ENCODE data around the gene AGMAT. TPM values are rescaled to one million over a fixed set of nuclear protein-coding genes. Genes with fewer than 3 reads are reported as not detected.

The AGMAT gene
- total and polyA plus RNA-seq, 2 donors (not counting 1 experiment from before 2014, with no cell fraction given): 3.5 to 3.7 TPM

DNA sequence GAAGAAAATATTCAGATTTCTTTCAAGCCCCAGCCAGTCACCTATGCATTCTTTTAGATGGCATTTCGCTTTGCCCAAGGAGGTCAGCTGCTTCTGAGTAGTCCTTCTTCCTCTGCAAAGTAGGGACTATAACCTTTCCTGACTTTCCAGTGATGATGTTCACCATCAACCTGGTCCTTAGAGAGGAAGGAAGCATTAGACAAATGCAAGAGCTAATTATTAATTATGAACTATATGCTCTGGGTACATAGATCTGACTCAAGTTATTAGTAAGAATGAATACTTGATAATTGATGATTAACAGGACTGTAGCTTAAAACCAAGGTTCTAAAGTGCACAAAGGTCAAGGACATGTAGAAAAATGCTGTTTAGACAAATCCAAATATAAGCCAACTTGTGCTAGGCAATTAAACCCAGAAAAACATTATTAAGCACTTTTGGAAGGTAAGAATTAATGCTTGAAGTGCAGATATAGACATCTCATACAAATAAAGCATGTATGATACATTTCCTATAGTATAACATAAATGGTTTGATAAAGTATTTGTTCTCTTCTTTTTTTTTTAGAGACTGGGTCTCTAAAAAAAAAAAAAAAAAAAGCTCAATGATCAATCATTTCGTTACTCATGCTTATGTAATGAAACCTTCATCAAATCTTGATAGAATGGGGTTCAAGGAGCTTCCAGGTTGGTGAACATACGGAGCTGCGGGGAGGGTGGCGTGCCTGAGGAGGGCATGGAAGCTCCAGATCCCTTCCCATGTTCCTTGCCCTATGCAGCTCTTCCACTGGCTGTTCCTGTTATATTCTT, 11.2 kb upstream of the AGMAT start:
- intact Hi-C loops (cut with micrococcal nuclease): no loop called here
- no peaks in the 10 kb centered on the region for H3K9me3 Mint-ChIP-seq (ENCODE audit: insufficient read depth)
- Histone ChIP-seq H3K4me3 (ENCODE audit: control extremely low read depth in 1 of 5, extremely low read depth in 1 of 5, insufficient read depth in 1 of 5, low read depth in 2 of 5, low read length in 4 of 5) (no peak overlapping the region), H3K9me3 (ENCODE audit: control extremely low read depth in 1 of 3, control insufficient read depth in 2 of 3, insufficient read depth in 1 of 3, low read length in 2 of 3) (no peaks in the 10 kb centered on the region), H3K4me2 (replicated peaks; ENCODE audit: low read depth, low read length, poor library complexity, severe bottlenecking) (no peak overlapping the region), H2AFZ (ENCODE audit: insufficient read depth, low read depth, low read length, poor library complexity, severe bottlenecking) (no peak overlapping the region), H3K4me1 (ENCODE audit: control insufficient read depth in 2 of 2, insufficient read depth in 2 of 2, low read length in 2 of 2) (no peaks in the 10 kb centered on the region), H3K27me3 (replicated peaks in 1 of 4; ENCODE audit: control extremely low read depth in 1 of 4, control insufficient read depth in 3 of 4, insufficient read depth in 4 of 4, low read length in 3 of 4) (no peaks in the 10 kb centered on the region), H3K36me3 (replicated peaks in 1 of 2; ENCODE audit: control extremely low read depth in 1 of 2, control insufficient read depth in 1 of 2, extremely low read depth in 1 of 2, insufficient read depth in 2 of 2, low read length in 1 of 2) (peaks cover 0 to 4% of the 10 kb centered on the region in 2 experiments), H3K27ac (ENCODE audit: low read length in 2 of 2) (no peak overlapping the region), H3K9ac (ENCODE audit: low read length) (no peak overlapping the region), H3K79me2 (ENCODE audit: control insufficient read depth, insufficient read depth, low read length) (no peaks in the 10 kb centered on the region), H4K20me1 (ENCODE audit: control insufficient read depth, insufficient read depth, low read length, poor library complexity, severe bottlenecking) (no peaks in the 10 kb centered on the region)
- no peak for TF ChIP-seq EZH2 (IDR thresholded peaks at IDR 0.05; ENCODE audit: borderline replicate concordance, insufficient read depth, low read depth, low read length, poor library complexity, severe bottlenecking)
- TF ChIP-seq, protein P1, sequence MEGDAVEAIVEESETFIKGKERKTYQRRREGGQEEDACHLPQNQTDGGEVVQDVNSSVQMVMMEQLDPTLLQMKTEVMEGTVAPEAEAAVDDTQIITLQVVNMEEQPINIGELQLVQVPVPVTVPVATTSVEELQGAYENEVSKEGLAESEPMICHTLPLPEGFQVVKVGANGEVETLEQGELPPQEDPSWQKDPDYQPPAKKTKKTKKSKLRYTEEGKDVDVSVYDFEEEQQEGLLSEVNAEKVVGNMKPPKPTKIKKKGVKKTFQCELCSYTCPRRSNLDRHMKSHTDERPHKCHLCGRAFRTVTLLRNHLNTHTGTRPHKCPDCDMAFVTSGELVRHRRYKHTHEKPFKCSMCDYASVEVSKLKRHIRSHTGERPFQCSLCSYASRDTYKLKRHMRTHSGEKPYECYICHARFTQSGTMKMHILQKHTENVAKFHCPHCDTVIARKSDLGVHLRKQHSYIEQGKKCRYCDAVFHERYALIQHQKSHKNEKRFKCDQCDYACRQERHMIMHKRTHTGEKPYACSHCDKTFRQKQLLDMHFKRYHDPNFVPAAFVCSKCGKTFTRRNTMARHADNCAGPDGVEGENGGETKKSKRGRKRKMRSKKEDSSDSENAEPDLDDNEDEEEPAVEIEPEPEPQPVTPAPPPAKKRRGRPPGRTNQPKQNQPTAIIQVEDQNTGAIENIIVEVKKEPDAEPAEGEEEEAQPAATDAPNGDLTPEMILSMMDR (IDR thresholded peaks at IDR 0.05): no peak
- no peaks in the 10 kb centered on the region for H3K27me3 Mint-ChIP-seq
- ATAC-seq (ENCODE audit: low read depth): no peak
- DNase-seq: no peak
- no peaks in the 10 kb centered on the region for H3K4me1 Mint-ChIP-seq
- H3K27ac Mint-ChIP-seq: no peak overlapping the region
- no CpG with 5 or more reads among the region's 5 CpGs for WGBS (ENCODE audit: insufficient coverage)
- ChIA-PET CTCF (interaction anchor here (0.5 to 5.2 kb wide), 8 partner anchors 19 to 372 kb away, joined by 3 to 75 read pairs (median 3); partner anchors contain the start of gene TMEM82), POLR2A (interaction anchor here (0.6 kb wide), 2 partner anchors 150 to 220 kb away, joined by 3 to 4 read pairs; no protein-coding TSS in a partner anchor)
- no peak overlapping the region for H3K4me3 Mint-ChIP-seq

DNA sequence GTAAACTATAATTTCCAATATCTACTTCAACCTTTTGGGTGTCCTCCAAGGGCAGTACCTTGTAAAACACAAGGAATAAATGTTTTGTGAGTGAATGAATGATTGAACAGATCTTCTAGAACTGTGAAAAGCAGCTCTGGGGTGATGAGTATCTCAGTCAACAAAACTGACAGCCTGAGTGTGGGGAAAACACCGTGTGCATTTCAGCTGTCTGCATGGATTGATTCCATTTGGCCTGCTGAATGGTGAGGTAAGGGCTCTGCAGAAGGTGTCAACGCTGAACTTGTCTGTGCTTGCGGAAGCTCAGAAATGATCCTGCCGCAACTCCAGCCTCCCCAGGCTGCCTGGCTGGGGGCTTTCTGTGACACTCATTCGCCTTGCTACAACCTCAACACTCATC, 7.4 kb upstream of the AGMAT start:
- Histone ChIP-seq H3K36me3 (replicated peaks in 1 of 2; ENCODE audit: control extremely low read depth in 1 of 2, control insufficient read depth in 1 of 2, extremely low read depth in 1 of 2, insufficient read depth in 2 of 2, low read length in 1 of 2) (peaks cover 0 to 10% of the 10 kb centered on the region in 2 experiments), H3K79me2 (ENCODE audit: control insufficient read depth, insufficient read depth, low read length) (no peaks in the 10 kb centered on the region), H3K4me2 (replicated peaks; ENCODE audit: low read depth, low read length, poor library complexity, severe bottlenecking) (no peak overlapping the region), H3K9me3 (ENCODE audit: control extremely low read depth in 1 of 3, control insufficient read depth in 2 of 3, insufficient read depth in 1 of 3, low read length in 2 of 3) (no peaks in the 10 kb centered on the region), H3K27ac (ENCODE audit: low read length in 2 of 2) (no peak overlapping the region), H3K4me3 (ENCODE audit: control extremely low read depth in 1 of 5, extremely low read depth in 1 of 5, insufficient read depth in 1 of 5, low read depth in 2 of 5, low read length in 4 of 5) (no peak overlapping the region), H3K27me3 (replicated peaks in 1 of 4; ENCODE audit: control extremely low read depth in 1 of 4, control insufficient read depth in 3 of 4, insufficient read depth in 4 of 4, low read length in 3 of 4) (no peaks in the 10 kb centered on the region), H2AFZ (ENCODE audit: insufficient read depth, low read depth, low read length, poor library complexity, severe bottlenecking) (no peak overlapping the region), H3K4me1 (ENCODE audit: control insufficient read depth in 2 of 2, insufficient read depth in 2 of 2, low read length in 2 of 2) (no peaks in the 10 kb centered on the region), H4K20me1 (ENCODE audit: control insufficient read depth, insufficient read depth, low read length, poor library complexity, severe bottlenecking) (no peaks in the 10 kb centered on the region), H3K9ac (ENCODE audit: low read length) (no peak overlapping the region)
- 95% methylated on average over 4 of the region's 5 CpGs for WGBS (ENCODE audit: insufficient coverage)
- ATAC-seq (ENCODE audit: low read depth) (no peak), DNase-seq (no peak)
- Mint-ChIP-seq H3K4me3 (no peak overlapping the region), H3K9me3 (ENCODE audit: insufficient read depth) (no peaks in the 10 kb centered on the region), H3K27me3 (no peaks in the 10 kb centered on the region), H3K4me1 (no peaks in the 10 kb centered on the region), H3K27ac (no peak overlapping the region)
- ChIA-PET CTCF (interaction anchor here (0.7 to 5.2 kb wide), 3 partner anchors 9 to 147 kb away, joined by 3 to 75 read pairs (median 4); partner anchors contain the start of gene TMEM82), POLR2A (interaction anchor here (0.7 kb wide), 1 partner anchor 870 kb away, joined by 7 read pairs; no protein-coding TSS in a partner anchor)
- intact Hi-C loops (cut with micrococcal nuclease): no loop called here
- TF ChIP-seq EZH2 (IDR thresholded peaks at IDR 0.05; ENCODE audit: borderline replicate concordance, insufficient read depth, low read depth, low read length, poor library complexity, severe bottlenecking): no peak
- TF ChIP-seq, protein P1 (IDR thresholded peaks at IDR 0.05): no peak

Measured in B cell (primary cell).